Heart left ventricle (tissue), 16 donors: ENCODE measurements around the gene HDLBP. TPM values are rescaled to one million over a fixed set of nuclear protein-coding genes. Genes with fewer than 3 reads are reported as not detected.

Source experiments
- ATAC-seq, 4 donors: fragments of 200-7000 bp; cut with Tn5 transposase; one replicate each; pipeline ENCODE4 v1.9.1; 2020 to 2022; ENCODE audit warnings: moderate library complexity in 4 of 4, mild to moderate bottlenecking in 3 of 4, moderate number of reproducible peaks in 1 of 4
- DNase-seq, 5 donors: peaks; one replicate each; pipeline ENCODE4 v3.0.0-alpha.2; 2020
- H3K27ac ChIP-seq, 12 donors: fragments of 200-600 bp; sonication (generic) in 4 of 12; one replicate each; pipeline versions ENCODE4 v1.5.0 to v1.8.0; 2016 to 2022; ENCODE audit warnings: mild to moderate bottlenecking in 2 of 12
- H3K27me3 ChIP-seq, 9 donors: fragments of 200-600 bp; sonication (generic) in 2 of 9; one replicate each; pipeline versions ENCODE4 v1.5.1 to v1.8.0; 2016 to 2022; ENCODE audit warnings: mild to moderate bottlenecking in 3 of 9
- H3K36me3 ChIP-seq, 9 donors: fragments of 200-600 bp; sonication (generic) in 2 of 9; one replicate each; pipeline versions ENCODE4 v1.5.0 to v1.8.0; 2018 to 2022; ENCODE audit warnings: mild to moderate bottlenecking in 2 of 9
- H3K4me1 ChIP-seq, 12 donors: fragments of 200-600 bp; sonication (generic) in 4 of 12; one replicate each; pipeline versions ENCODE4 v1.5.0 to v1.8.0; 2016 to 2022; ENCODE audit warnings: mild to moderate bottlenecking in 3 of 12
- H3K4me3 ChIP-seq, 12 donors: fragments of 200-600 bp; sonication (generic) in 4 of 12; one replicate each; pipeline versions ENCODE4 v1.5.0 to v1.8.0; 2017 to 2022; ENCODE audit warnings: mild to moderate bottlenecking in 9 of 12, moderate library complexity in 4 of 12
- H3K9me3 ChIP-seq, 12 donors: fragments of 200-600 bp; sonication (generic) in 4 of 12; one replicate each; pipeline versions ENCODE4 v1.5.0 to v1.8.0; 2016 to 2022; ENCODE audit warnings: mild to moderate bottlenecking in 1 of 12
- CTCF ChIP-seq, 12 donors: fragments of 200-600 bp; sonication (generic) in 4 of 12; IDR thresholded peaks; one replicate each; pipeline versions ENCODE4 v1.5.0 to v1.8.0; 2018 to 2022; ENCODE audit warnings: antibody characterized with exemption in 12 of 12, mild to moderate bottlenecking in 5 of 12
- POLR2A ChIP-seq, 2 donors: fragments of 450-650 bp; IDR thresholded peaks; one replicate each; pipeline ENCODE4 v1.6.1; 2017; ENCODE audit warnings: antibody characterized with exemption in 2 of 2, mild to moderate bottlenecking in 2 of 2, moderate library complexity in 2 of 2
- WGBS, 4 donors: extraction: QIAGEN DNeasy Blood & Tissue Kit in 2 of 4; methylation state at CpG; one replicate each; pipeline versions ENCODE4 v1.1.5 to v1.1.7; 2013 to 2018; 5-methylcytosine and 5-hydroxymethylcytosine counted together
- intact Hi-C, 10 donors: fragments of 100-400 bp; cut with DNase I; formaldehyde crosslinking; loops; one replicate each; pipeline versions ENCODE4 v1.11.1 to v1.14.2; 2022
- polyA plus RNA-seq, 2 donors: library from polyadenylated mRNA; stranded (reverse); fragments of 200-250 nt; gene quantifications; one replicate each; pipeline ENCODE4 v1.2.3, GENCODE V29; 2013
- total RNA-seq, 9 donors: library from RNA; depleted of rRNA in 2 of 9; stranded (reverse); fragments of >200 nt in 2 of 9; fragmentation: NEBNext Ultra II Directional in 3 of 9; extraction: Animal tissue kit (Norgen Biotek cat#: 25700) in 3 of 9; gene quantifications; one replicate each; pipeline versions ENCODE4 v1.1.0 to v1.2.4, GENCODE V29; 2016 to 2023
- donor health status: ischemic (EF 13 %, LVEDD 7.1; RV severe dilation, severe dysfunction).
- donor health status: healthy with polysubstance abuse.
- donor health status: DM: no; HTN: yes; CAD: no.
- donor health status: DM: no; HTN: no; CAD: no.
- donor health status: ischemic (EF 25% LVEDD 6.9; RV normal size, moderate dysfunction).
- donor health status: ischemic (EF 25% LVEDD 5.7; RV mildly dilated, moderate dysfunction).
- donor health status: healthy.
- donor health status: DM: yes; HTN: yes; CAD: no.
- donor health status: ischemic (EF 35%, LVEDD 5.7; RV mildly dilated, moderate dysfunction).
- donor health status: nonischemic (EF 11% LVEDD 7.7; RV severe dilation, severe dysfunction).
- donor health status: DM: yes; HTN: yes; CAD: no.
- donor health status: PGD.
- donor health status: ischemic (EF 29% LVEDD 5.4; RV normal size, mild dysfunction).
- donor health status: nonischemic (EF 23%, LVEDD 6.1; RV moderate dilation, normal function).

Gene HDLBP
- total and polyA plus RNA-seq, 11 donors: 220 to 407 (median 343) TPM

- Histone ChIP-seq H3K36me3 (no peaks in the 10 kb centered on the region), H3K27ac (no peak overlapping the region), H3K4me1 (peaks cover 0 to 16% (median 9%) of the 10 kb centered on the region in 12 donors), H3K9me3 (no peaks in the 10 kb centered on the region), H3K27me3 (no peaks in the 10 kb centered on the region), H3K4me3 (no peak overlapping the region)
- 53 to 60% (median 57%) methylated on average over 5 to 10 of the region's 10 CpGs for WGBS, 4 donors
- TF ChIP-seq POLR2A (IDR thresholded peaks at IDR 0.05): no peak
- intact Hi-C loops: loop anchor here in 1 of 10 donors (5.0 to 10.0 kb wide), 2 partner anchors 62 to 109 kb away; partner anchors contain the start of genes MTERF4 and PPP1R7
- ATAC-seq (no peak), DNase-seq (no peak)
Observed at GRCh38 chr2:241214209-241214608, 101.3 kb downstream of the HDLBP start.

- intact Hi-C loops: loop anchor here in 1 of 10 donors (5.0 to 10.0 kb wide), 2 partner anchors 61 to 109 kb away; partner anchors contain the start of genes MTERF4 and PPP1R7
Observed at GRCh38 chr2:241213567-241213966, 101.9 kb downstream of the HDLBP start.

GRCh38 chr2:241213041-241213440, 102.4 kb downstream of the HDLBP start:
- H3K27me3 ChIP-seq: no peaks in the 10 kb centered on the region
- TF ChIP-seq POLR2A (IDR thresholded peaks at IDR 0.05) (no peak), CTCF (IDR thresholded peaks at IDR 0.05) (no peak)
- H3K27ac ChIP-seq: no peak overlapping the region
- H3K4me3 ChIP-seq: no peak overlapping the region
- H3K9me3 ChIP-seq: no peaks in the 10 kb centered on the region
- no peaks in the 10 kb centered on the region for H3K36me3 ChIP-seq
- ATAC-seq: no peak
- no peak for DNase-seq
- 79 to 86% (median 84%) methylated on average over 13 of the region's 13 CpGs for WGBS, 4 donors
- peaks cover 0 to 5% (median 0%) of the 10 kb centered on the region in 12 donors for H3K4me1 ChIP-seq
- intact Hi-C loops: loop anchor here in 1 of 10 donors (5.0 to 10.0 kb wide), 2 partner anchors 61 to 108 kb away; partner anchors contain the start of genes MTERF4 and PPP1R7

More at GRCh38 chr2:241213567-241213966, 101.9 kb downstream of the HDLBP start:
- Histone ChIP-seq H3K9me3 (no peaks in the 10 kb centered on the region), H3K27ac (no peak overlapping the region), H3K27me3 (no peaks in the 10 kb centered on the region), H3K4me3 (no peak overlapping the region), H3K4me1 (peaks cover 0 to 10% (median 2%) of the 10 kb centered on the region in 12 donors), H3K36me3 (no peaks in the 10 kb centered on the region)
- ATAC-seq (no peak), DNase-seq (no peak)
- TF ChIP-seq CTCF (IDR thresholded peaks at IDR 0.05) (no peak), POLR2A (IDR thresholded peaks at IDR 0.05) (no peak)
- WGBS, 4 donors: 65 to 71% (median 69%) methylated on average over 4 to 7 of the region's 7 CpGs

DNA sequence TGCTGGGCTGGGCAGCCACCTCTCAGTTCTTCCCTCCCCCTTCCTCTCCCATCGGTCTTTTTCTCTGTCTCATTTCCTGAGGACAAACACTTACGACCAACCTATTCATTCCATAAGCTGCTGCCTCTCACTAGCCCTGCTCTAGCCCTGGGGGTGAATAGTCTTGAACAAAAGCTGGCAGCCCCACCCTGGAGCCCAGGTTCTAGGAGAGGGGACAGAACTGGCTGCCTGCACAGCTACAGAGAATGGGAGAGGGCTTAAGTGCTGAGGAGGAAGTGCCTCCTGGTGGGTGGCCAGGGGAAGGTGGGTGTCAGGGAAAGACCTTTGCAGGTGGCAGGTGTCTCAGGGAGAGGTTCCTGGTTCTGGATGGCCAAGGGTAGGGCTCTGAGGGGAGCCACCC, 104.2 kb downstream of the HDLBP start:
- TF ChIP-seq CTCF (IDR thresholded peaks at IDR 0.05) (no peak), POLR2A (IDR thresholded peaks at IDR 0.05) (no peak)

DNA sequence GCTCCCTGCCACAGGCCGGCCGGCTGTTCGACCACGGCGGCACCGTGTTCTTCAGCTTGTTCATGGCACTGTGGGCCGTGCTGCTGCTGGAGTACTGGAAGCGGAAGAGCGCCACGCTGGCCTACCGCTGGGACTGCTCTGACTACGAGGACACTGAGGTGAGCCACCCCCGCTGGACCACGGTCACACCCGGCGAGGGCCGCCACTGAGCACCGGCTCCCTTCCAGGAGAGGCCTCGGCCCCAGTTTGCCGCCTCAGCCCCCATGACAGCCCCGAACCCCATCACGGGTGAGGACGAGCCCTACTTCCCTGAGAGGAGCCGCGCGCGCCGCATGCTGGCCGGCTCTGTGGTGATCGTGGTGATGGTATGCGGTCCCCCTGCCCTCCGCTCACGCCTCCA, 106.2 kb downstream of the HDLBP start:
- no peak for TF ChIP-seq POLR2A (IDR thresholded peaks at IDR 0.05)
- no peak for TF ChIP-seq CTCF (IDR thresholded peaks at IDR 0.05)
- Histone ChIP-seq H3K9me3 (no peaks in the 10 kb centered on the region), H3K36me3 (no peaks in the 10 kb centered on the region), H3K4me1 (no peaks in the 10 kb centered on the region), H3K27me3 (no peaks in the 10 kb centered on the region), H3K27ac (no peak overlapping the region), H3K4me3 (no peak overlapping the region)
- DNase-seq (no peak), ATAC-seq (no peak)
- intact Hi-C loops: no loop called here
- 84 to 87% (median 86%) methylated on average over 31 to 33 of the region's 33 CpGs for WGBS, 4 donors

More for the DNA sequence above, 104.2 kb downstream of the HDLBP start:
- Histone ChIP-seq H3K27ac (no peak overlapping the region), H3K9me3 (no peaks in the 10 kb centered on the region), H3K4me3 (no peak overlapping the region), H3K4me1 (no peaks in the 10 kb centered on the region), H3K27me3 (no peaks in the 10 kb centered on the region), H3K36me3 (no peaks in the 10 kb centered on the region)
- 20 to 51% (median 33%) methylated on average over 2 of the region's 2 CpGs for WGBS, 4 donors
- DNase-seq: no peak
- intact Hi-C loops: loop anchor here in 1 of 10 donors (5.0 to 10.0 kb wide), 2 partner anchors 59 to 106 kb away; partner anchors contain the start of genes MTERF4 and PPP1R7
- no peak for ATAC-seq
